Activated T-cell treated with anti-CD3 and anti-CD28 coated beads, Interleukin-2, amount 50 U/mL, for 4 hours (primary cell): Measurements from ENCODE around the gene ACTA2. TPM values are rescaled to one million over a fixed set of nuclear protein-coding genes. Genes with fewer than 3 reads are reported as not detected.

Experiments
- ATAC-seq, 2 donors: fragments of 200-7000 bp; cut with Tn5 transposase; one replicate each; pipeline ENCODE4 v1.10.0; 2021
- DNase-seq: peaks from one replicate; pipeline ENCODE4 v3.0.0-alpha.2; 2020
- H3K27me3 Mint-ChIP-seq: one replicate; pipeline ENCODE4 v1.8.0; 2021; ENCODE audit warnings: low read depth, mixed read lengths
- H3K36me3 Mint-ChIP-seq: one replicate; pipeline ENCODE4 v1.8.0; 2022; ENCODE audit warnings: mixed read lengths; ENCODE audit not compliant: insufficient read depth
- H3K4me1 Mint-ChIP-seq: one replicate; pipeline ENCODE4 v1.8.0; 2021; ENCODE audit warnings: low read depth, mixed read lengths
- H3K4me3 Mint-ChIP-seq: one replicate; pipeline ENCODE4 v1.8.0; 2021; ENCODE audit warnings: mild to moderate bottlenecking, moderate library complexity, mixed read lengths
- H3K9me3 Mint-ChIP-seq: one replicate; pipeline ENCODE4 v1.8.0; 2021; ENCODE audit warnings: mixed read lengths
- total RNA-seq, 3 donors: library from RNA; stranded (reverse); gene quantifications; one replicate each; pipeline ENCODE4 v1.2.1, GENCODE V29; 2021

ACTA2 gene
- total RNA-seq, 3 donors from 2014 or later: 2.6 to 4.1 (median 2.6) TPM

- peaks cover 11% of the 10 kb centered on the region for H3K36me3 Mint-ChIP-seq
- H3K27me3 Mint-ChIP-seq: no peaks in the 10 kb centered on the region
- H3K4me1 Mint-ChIP-seq: peaks cover 64% of the 10 kb centered on the region
- H3K4me3 Mint-ChIP-seq: no peak overlapping the region
- no peaks in the 10 kb centered on the region for H3K9me3 Mint-ChIP-seq
- ATAC-seq: no peak
- no peak for DNase-seq
These were observed 60.2 kb downstream of the ACTA2 start for GRCh38 chr10:88892222-88892967.

- DNase-seq: no peak
- no peaks in the 10 kb centered on the region for H3K9me3 Mint-ChIP-seq
- peaks cover 60% of the 10 kb centered on the region for H3K4me1 Mint-ChIP-seq
- no peak overlapping the region for H3K4me3 Mint-ChIP-seq
- H3K27me3 Mint-ChIP-seq: no peaks in the 10 kb centered on the region
- peaks cover 7% of the 10 kb centered on the region for H3K36me3 Mint-ChIP-seq
- no peak for ATAC-seq
These were observed 61.7 kb downstream of the ACTA2 start for GRCh38 chr10:88890681-88891381.

GRCh38 chr10:88889559-88890337 lies 62.8 kb downstream of the ACTA2 start:
- ATAC-seq (no peak), DNase-seq (no peak)
- Mint-ChIP-seq H3K4me3 (no peak overlapping the region), H3K27me3 (no peaks in the 10 kb centered on the region), H3K9me3 (no peaks in the 10 kb centered on the region), H3K4me1 (peaks cover 66% of the 10 kb centered on the region), H3K36me3 (peaks cover 7% of the 10 kb centered on the region)

GRCh38 chr10:88888810-88889445 lies 63.6 kb downstream of the ACTA2 start:
- ATAC-seq: no peak
- no peak overlapping the region for H3K4me3 Mint-ChIP-seq
- H3K27me3 Mint-ChIP-seq: no peaks in the 10 kb centered on the region
- no peak for DNase-seq
- peaks cover 69% of the 10 kb centered on the region for H3K4me1 Mint-ChIP-seq
- H3K9me3 Mint-ChIP-seq: no peaks in the 10 kb centered on the region
- H3K36me3 Mint-ChIP-seq: peaks cover 3% of the 10 kb centered on the region

GRCh38 chr10:88886557-88886956 lies 66.0 kb downstream of the ACTA2 start:
- Mint-ChIP-seq H3K36me3 (peaks cover 3% of the 10 kb centered on the region), H3K4me1 (peaks cover 83% of the 10 kb centered on the region), H3K27me3 (no peaks in the 10 kb centered on the region), H3K9me3 (no peaks in the 10 kb centered on the region), H3K4me3 (no peak overlapping the region)
- DNase-seq (no peak), ATAC-seq (peak; percentile 72 to 79)

Other genes with a start within 250 kb of the ACTA2 start
- not detected for gene LIPK, start 246.5 kb downstream of the ACTA2 start, total RNA-seq
- gene LIPN, start 192.8 kb downstream of the ACTA2 start, total RNA-seq: not detected
- gene LIPM, start 150.0 kb downstream of the ACTA2 start, total RNA-seq: not detected
- under 1 TPM in 1 of 3 donors, not detected in 2; 0.24 TPM for gene ANKRD22, start 100.9 kb downstream of the ACTA2 start, total RNA-seq
- 10 to 100 TPM; 15.1 to 24.7 (median 19.4) TPM for gene STAMBPL1, start 72.5 kb downstream of the ACTA2 start, total RNA-seq
- gene FAS, start 38.0 kb upstream of the ACTA2 start, total RNA-seq: 10 to 100 TPM; 23.0 to 31.9 (median 30.1) TPM